ENCODE results near the gene KRT35.

KRT35 gene

DNA sequence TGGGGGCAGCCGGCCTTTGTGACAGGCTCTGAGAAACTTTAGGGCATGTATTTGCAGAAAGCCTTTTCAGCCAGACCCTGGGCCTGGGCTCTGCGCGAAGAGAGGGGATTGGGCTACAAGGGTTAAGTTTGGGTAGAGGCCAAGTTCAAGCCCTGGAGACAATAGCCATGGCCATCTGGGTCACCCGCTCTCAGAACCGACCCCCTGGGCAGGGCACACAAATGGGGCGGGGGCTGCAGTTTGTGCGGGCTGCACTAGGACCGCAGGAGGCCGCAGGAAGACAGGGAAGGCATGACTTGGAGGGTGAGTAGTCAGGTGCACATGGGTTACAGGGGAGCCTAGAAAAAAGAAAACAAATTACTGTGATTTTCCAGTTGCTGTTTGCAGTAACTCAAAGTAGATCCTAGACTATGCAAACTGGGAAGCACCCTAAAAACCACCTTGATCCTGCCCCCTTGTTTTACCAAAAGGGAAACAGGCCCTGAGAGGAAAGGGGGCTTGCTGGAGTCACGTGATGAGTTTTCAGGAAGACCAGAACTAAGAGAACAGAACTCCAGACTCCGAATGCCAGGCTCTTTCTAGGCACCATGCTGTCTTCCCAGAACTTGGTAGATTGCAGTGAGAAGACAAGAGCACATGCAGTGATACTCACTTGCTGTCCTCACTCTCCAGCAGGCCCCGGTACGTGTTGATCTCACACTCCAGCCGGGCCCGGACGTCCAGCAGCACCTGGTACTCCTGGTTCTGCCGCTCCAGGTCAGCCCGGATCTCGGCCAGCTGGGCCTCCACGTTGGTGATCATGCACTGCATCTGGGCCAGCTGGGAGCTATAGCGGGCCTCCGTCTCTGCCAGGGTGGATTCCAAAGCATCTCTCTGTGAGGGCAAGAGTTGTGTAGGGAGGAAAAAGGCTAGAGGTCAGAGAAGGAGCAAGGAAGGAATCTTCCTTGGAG, 3.8 kb downstream of the KRT35 start:
- no peaks in the 10 kb centered on the region for H3K4me1 ChIP-seq (ENCODE audit: insufficient read depth, low read length)
- H3K27me3 ChIP-seq (ENCODE audit: insufficient read depth, low read length, poor library complexity): peaks cover 7% of the 10 kb centered on the region
- DNase-seq: no peak
- TF ChIP-seq, protein P1, sequence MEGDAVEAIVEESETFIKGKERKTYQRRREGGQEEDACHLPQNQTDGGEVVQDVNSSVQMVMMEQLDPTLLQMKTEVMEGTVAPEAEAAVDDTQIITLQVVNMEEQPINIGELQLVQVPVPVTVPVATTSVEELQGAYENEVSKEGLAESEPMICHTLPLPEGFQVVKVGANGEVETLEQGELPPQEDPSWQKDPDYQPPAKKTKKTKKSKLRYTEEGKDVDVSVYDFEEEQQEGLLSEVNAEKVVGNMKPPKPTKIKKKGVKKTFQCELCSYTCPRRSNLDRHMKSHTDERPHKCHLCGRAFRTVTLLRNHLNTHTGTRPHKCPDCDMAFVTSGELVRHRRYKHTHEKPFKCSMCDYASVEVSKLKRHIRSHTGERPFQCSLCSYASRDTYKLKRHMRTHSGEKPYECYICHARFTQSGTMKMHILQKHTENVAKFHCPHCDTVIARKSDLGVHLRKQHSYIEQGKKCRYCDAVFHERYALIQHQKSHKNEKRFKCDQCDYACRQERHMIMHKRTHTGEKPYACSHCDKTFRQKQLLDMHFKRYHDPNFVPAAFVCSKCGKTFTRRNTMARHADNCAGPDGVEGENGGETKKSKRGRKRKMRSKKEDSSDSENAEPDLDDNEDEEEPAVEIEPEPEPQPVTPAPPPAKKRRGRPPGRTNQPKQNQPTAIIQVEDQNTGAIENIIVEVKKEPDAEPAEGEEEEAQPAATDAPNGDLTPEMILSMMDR (IDR thresholded peaks at IDR 0.05; ENCODE audit: borderline replicate concordance, extremely low read depth, low read length, poor library complexity, severe bottlenecking): no peak
- TF ChIP-seq EZH2 (IDR thresholded peaks at IDR 0.05; ENCODE audit: borderline replicate concordance, low read depth, low read length, severe bottlenecking): no peak
- H3K9me3 ChIP-seq (ENCODE audit: insufficient read depth, low read length, severe bottlenecking): no peaks in the 10 kb centered on the region
- no peak overlapping the region for H3K4me3 ChIP-seq (ENCODE audit: low read depth in 1 of 2, low read length in 2 of 2)
- no peaks in the 10 kb centered on the region for H3K36me3 ChIP-seq (ENCODE audit: insufficient read depth, low read length)
- H3K27ac ChIP-seq (ENCODE audit: low read length): no peak overlapping the region
- H3K79me2 ChIP-seq (ENCODE audit: insufficient read depth, low read length): no peaks in the 10 kb centered on the region
- H3K9ac ChIP-seq (ENCODE audit: low read depth, low read length): no peak overlapping the region
- ATAC-seq (ENCODE audit: insufficient read depth, low read depth): no peak
- no peak overlapping the region for H2AFZ ChIP-seq (ENCODE audit: low read depth, low read length)
- no peak overlapping the region for H3K4me2 ChIP-seq (ENCODE audit: insufficient read depth, low read length)
- 0 out of 2 replicates have a peak, but pooled peaks cover 2% of the 10 kb centered on the region for H4K20me1 ChIP-seq (ENCODE audit: insufficient read depth, low read length)

- ATAC-seq (ENCODE audit: insufficient read depth, low read depth): no peak
- peaks cover 4% of the 10 kb centered on the region for H3K27me3 ChIP-seq (ENCODE audit: insufficient read depth, low read length, poor library complexity)
These were observed 5.5 kb downstream of the KRT35 start for GRCh38 chr17:41475421-41475820.

DNA sequence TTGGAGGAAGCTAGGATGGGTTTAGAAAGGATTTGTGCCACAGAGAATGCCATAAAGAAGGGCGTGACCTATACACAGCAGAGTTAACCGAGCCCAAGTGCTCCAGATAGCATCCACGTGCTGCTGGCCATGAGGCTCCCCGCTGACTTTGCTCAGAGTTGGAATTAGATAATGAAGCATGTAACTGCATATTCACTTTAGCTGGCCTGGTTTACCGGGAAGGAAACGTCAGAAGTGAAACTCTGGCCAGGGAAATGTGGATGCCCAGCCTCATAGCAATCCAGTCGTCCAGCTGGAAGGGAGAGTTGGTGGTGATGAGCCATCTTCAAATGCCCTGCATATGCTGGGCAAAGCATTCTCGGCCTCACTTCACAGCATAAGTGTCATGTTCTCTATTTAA, 6.1 kb downstream of the KRT35 start:
- ATAC-seq (ENCODE audit: insufficient read depth, low read depth): no peak
- no peak for DNase-seq
- Histone ChIP-seq H3K79me2 (ENCODE audit: insufficient read depth, low read length) (no peaks in the 10 kb centered on the region), H3K27ac (ENCODE audit: low read length) (no peak overlapping the region), H3K4me1 (ENCODE audit: insufficient read depth, low read length) (no peaks in the 10 kb centered on the region), H3K4me2 (ENCODE audit: insufficient read depth, low read length) (no peak overlapping the region), H3K4me3 (ENCODE audit: low read depth in 1 of 2, low read length in 2 of 2) (no peak overlapping the region), H3K9me3 (ENCODE audit: insufficient read depth, low read length, severe bottlenecking) (no peaks in the 10 kb centered on the region), H4K20me1 (ENCODE audit: insufficient read depth, low read length) (no peaks in the 10 kb centered on the region), H3K27me3 (ENCODE audit: insufficient read depth, low read length, poor library complexity) (peaks cover 4% of the 10 kb centered on the region), H2AFZ (ENCODE audit: low read depth, low read length) (no peak overlapping the region), H3K9ac (ENCODE audit: low read depth, low read length) (no peak overlapping the region), H3K36me3 (ENCODE audit: insufficient read depth, low read length) (no peaks in the 10 kb centered on the region)
- TF ChIP-seq EZH2 (IDR thresholded peaks at IDR 0.05; ENCODE audit: borderline replicate concordance, low read depth, low read length, severe bottlenecking): no peak
- TF ChIP-seq, protein P1 (IDR thresholded peaks at IDR 0.05; ENCODE audit: borderline replicate concordance, extremely low read depth, low read length, poor library complexity, severe bottlenecking): no peak

More at GRCh38 chr17:41475421-41475820, 5.5 kb downstream of the KRT35 start:
- Histone ChIP-seq H4K20me1 (ENCODE audit: insufficient read depth, low read length) (no peaks in the 10 kb centered on the region), H3K4me2 (ENCODE audit: insufficient read depth, low read length) (no peak overlapping the region), H3K36me3 (ENCODE audit: insufficient read depth, low read length) (no peaks in the 10 kb centered on the region), H3K9me3 (ENCODE audit: insufficient read depth, low read length, severe bottlenecking) (no peaks in the 10 kb centered on the region), H3K79me2 (ENCODE audit: insufficient read depth, low read length) (no peaks in the 10 kb centered on the region), H3K4me1 (ENCODE audit: insufficient read depth, low read length) (no peaks in the 10 kb centered on the region), H3K9ac (ENCODE audit: low read depth, low read length) (no peak overlapping the region), H3K4me3 (ENCODE audit: low read depth in 1 of 2, low read length in 2 of 2) (no peak overlapping the region), H2AFZ (ENCODE audit: low read depth, low read length) (no peak overlapping the region), H3K27ac (ENCODE audit: low read length) (no peak overlapping the region)
- TF ChIP-seq EZH2 (IDR thresholded peaks at IDR 0.05; ENCODE audit: borderline replicate concordance, low read depth, low read length, severe bottlenecking): no peak
- TF ChIP-seq, protein P1 (IDR thresholded peaks at IDR 0.05; ENCODE audit: borderline replicate concordance, extremely low read depth, low read length, poor library complexity, severe bottlenecking): no peak
- DNase-seq: no peak

Measured in DND-41 (cell line).